ENCODE results near the gene VWA5B2. TPM values are rescaled to one million over a fixed set of nuclear protein-coding genes. Genes with fewer than 3 reads are reported as not detected.
"Not testable (repeated sequence)": the region's sequence is repeated elsewhere in the genome, so short reads cannot be mapped to it uniquely, and the experiment has no call there.

Gene VWA5B2
- total RNA-seq, 1 donor from 2014 or later, result not detected

- Histone ChIP-seq H3K4me3 (peak within 1 kb of the TSS; percentile 48), H3K36me3 (no peaks in the 10 kb centered on the region), H3K9me3 (no peaks in the 10 kb centered on the region), H3K27me3 (peaks cover 66% of the 10 kb centered on the region), H3K27ac (no peak within 1 kb of the TSS), H3K4me1 (peaks cover 23% of the 10 kb centered on the region)
- TF ChIP-seq CTCF (IDR thresholded peaks at IDR 0.05), result no peak
- ATAC-seq (peak; percentile 70), DNase-seq (peak; percentile 76)
- intact Hi-C loops (cut with DNase I), result no loop called here
These were observed 32.0 kb downstream of the VWA5B2 start, which contains the start of gene CAMK2N2 for GRCh38 chr3:184261270-184261853. Gene CAMK2N2, minus strand, starts transcription at chr3:184261553. Its CDS starts 268 bp downstream, at chr3:184261285.

GRCh38 chr3:184261854-184262763, 32.7 kb downstream of the VWA5B2 start:
- ATAC-seq, result peak; percentile 3
- no peak for TF ChIP-seq CTCF (IDR thresholded peaks at IDR 0.05)
- Histone ChIP-seq H3K4me1 (peaks cover 23% of the 10 kb centered on the region), H3K4me3 (peak overlapping the region; percentile 48), H3K27me3 (peaks cover 66% of the 10 kb centered on the region), H3K36me3 (no peaks in the 10 kb centered on the region), H3K9me3 (no peaks in the 10 kb centered on the region), H3K27ac (no peak overlapping the region)
- no peak for DNase-seq
- intact Hi-C loops (cut with DNase I), result no loop called here

GRCh38 chr3:184262764-184263179, 33.4 kb downstream of the VWA5B2 start:
- Histone ChIP-seq H3K4me3 (no peak overlapping the region), H3K27ac (no peak overlapping the region), H3K36me3 (no peaks in the 10 kb centered on the region), H3K27me3 (peaks cover 67% of the 10 kb centered on the region), H3K9me3 (no peaks in the 10 kb centered on the region), H3K4me1 (peaks cover 23% of the 10 kb centered on the region)
- DNase-seq (no peak), ATAC-seq (no peak)
- TF ChIP-seq CTCF (IDR thresholded peaks at IDR 0.05), result no peak
- intact Hi-C loops (cut with DNase I), result no loop called here

- H3K27ac ChIP-seq; H3K4me1 ChIP-seq; DNase-seq; intact Hi-C loops (cut with DNase I); ATAC-seq; H3K9me3 ChIP-seq; H3K4me3 ChIP-seq; H3K36me3 ChIP-seq: not testable (repeated sequence)
- peaks cover 57% of the 10 kb centered on the region for H3K27me3 ChIP-seq
These were observed 37.9 kb downstream of the VWA5B2 start for GRCh38 chr3:184267249-184267648.

- Histone ChIP-seq H3K27ac (no peak overlapping the region), H3K9me3 (no peaks in the 10 kb centered on the region), H3K36me3 (no peaks in the 10 kb centered on the region), H3K27me3 (peaks cover 48% of the 10 kb centered on the region), H3K4me1 (no peaks in the 10 kb centered on the region), H3K4me3 (no peak overlapping the region)
- TF ChIP-seq CTCF (IDR thresholded peaks at IDR 0.05), result no peak
- DNase-seq (no peak), ATAC-seq (no peak)
- intact Hi-C loops (cut with DNase I), result no loop called here
These were observed 42.9 kb downstream of the VWA5B2 start for GRCh38 chr3:184272269-184272668.

GRCh38 chr3:184275381-184275701, 46.0 kb downstream of the VWA5B2 start:
- H3K27me3 ChIP-seq, result peaks cover 34% of the 10 kb centered on the region
- no peak overlapping the region for H3K27ac ChIP-seq
- TF ChIP-seq CTCF (IDR thresholded peaks at IDR 0.05), result no peak
- H3K4me3 ChIP-seq, result no peak overlapping the region
- ATAC-seq, result no peak
- H3K4me1 ChIP-seq, result no peaks in the 10 kb centered on the region
- intact Hi-C loops (cut with DNase I), result no loop called here
- no peaks in the 10 kb centered on the region for H3K36me3 ChIP-seq
- H3K9me3 ChIP-seq, result no peaks in the 10 kb centered on the region
- DNase-seq, result no peak

Data from upper lobe of right lung (tissue), 1 donor.